ENCODE measurements around the gene PGGHG.
A peak's percentile ranks its signal among the peaks of the same experiment; 100 is the strongest.
"Not testable (repeated sequence)": the region's sequence is repeated elsewhere in the genome, so short reads cannot be mapped to it uniquely, and the experiment has no call there.

The PGGHG gene

GRCh38 chr11:313304-313786 lies 24.4 kb downstream of the PGGHG start:
- TF ChIP-seq, protein P1, sequence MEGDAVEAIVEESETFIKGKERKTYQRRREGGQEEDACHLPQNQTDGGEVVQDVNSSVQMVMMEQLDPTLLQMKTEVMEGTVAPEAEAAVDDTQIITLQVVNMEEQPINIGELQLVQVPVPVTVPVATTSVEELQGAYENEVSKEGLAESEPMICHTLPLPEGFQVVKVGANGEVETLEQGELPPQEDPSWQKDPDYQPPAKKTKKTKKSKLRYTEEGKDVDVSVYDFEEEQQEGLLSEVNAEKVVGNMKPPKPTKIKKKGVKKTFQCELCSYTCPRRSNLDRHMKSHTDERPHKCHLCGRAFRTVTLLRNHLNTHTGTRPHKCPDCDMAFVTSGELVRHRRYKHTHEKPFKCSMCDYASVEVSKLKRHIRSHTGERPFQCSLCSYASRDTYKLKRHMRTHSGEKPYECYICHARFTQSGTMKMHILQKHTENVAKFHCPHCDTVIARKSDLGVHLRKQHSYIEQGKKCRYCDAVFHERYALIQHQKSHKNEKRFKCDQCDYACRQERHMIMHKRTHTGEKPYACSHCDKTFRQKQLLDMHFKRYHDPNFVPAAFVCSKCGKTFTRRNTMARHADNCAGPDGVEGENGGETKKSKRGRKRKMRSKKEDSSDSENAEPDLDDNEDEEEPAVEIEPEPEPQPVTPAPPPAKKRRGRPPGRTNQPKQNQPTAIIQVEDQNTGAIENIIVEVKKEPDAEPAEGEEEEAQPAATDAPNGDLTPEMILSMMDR (IDR thresholded peaks at IDR 0.05; ENCODE audit: control extremely low read depth, extremely low read depth, low read depth, missing control alignments), result no peak
- ChIA-PET CTCF (interaction anchor here (1.1 to 1.8 kb wide), 2 partner anchors 18 to 62 kb away, joined by 3 to 4 read pairs; no protein-coding TSS in a partner anchor), POLR2A (interaction anchor here (0.5 kb wide), 1 partner anchor 275 kb away, joined by 3 read pairs; no protein-coding TSS in a partner anchor)
- no peak for DNase-seq (ENCODE audit: extremely low spot score)

- TF ChIP-seq, protein P1 (IDR thresholded peaks at IDR 0.05; ENCODE audit: control extremely low read depth, extremely low read depth, low read depth, missing control alignments), result no peak
- POLR2A ChIA-PET, result interaction anchor here (0.5 kb wide), 1 partner anchor 274 kb away, joined by 3 read pairs; no protein-coding TSS in a partner anchor
- DNase-seq (ENCODE audit: extremely low spot score), result peak; percentile 83
- CTCF ChIA-PET, result interaction anchor here (1.7 kb wide), 1 partner anchor 64 kb away, joined by 7 read pairs; no protein-coding TSS in a partner anchor
Measured at GRCh38 chr11:313787-314553, 25.0 kb downstream of the PGGHG start, which contains the start of gene IFITM1. IFITM1 (plus strand) TSS chr11:314040; CDS start chr11:314171, 131 bp downstream.

- POLR2A ChIA-PET; DNase-seq (ENCODE audit: extremely low spot score): not testable (repeated sequence)
- CTCF ChIA-PET, result interaction anchor here (1.7 kb wide), 1 partner anchor 64 kb away, joined by 7 read pairs; no protein-coding TSS in a partner anchor
Measured at GRCh38 chr11:314554-314875, 25.6 kb downstream of the PGGHG start.

- TF ChIP-seq, protein P1 (IDR thresholded peaks at IDR 0.05; ENCODE audit: control extremely low read depth, extremely low read depth, low read depth, missing control alignments), result no peak
- CTCF ChIA-PET, result interaction anchor here (0.7 to 3.6 kb wide), 4 partner anchors 9 to 65 kb away, joined by 3 to 33 read pairs (median 9); partner anchors contain the start of gene IFITM2
- no peak for DNase-seq (ENCODE audit: extremely low spot score)
- POLR2A ChIA-PET, result no interaction called here
Measured at GRCh38 chr11:315051-315481, 26.1 kb downstream of the PGGHG start.

DNA sequence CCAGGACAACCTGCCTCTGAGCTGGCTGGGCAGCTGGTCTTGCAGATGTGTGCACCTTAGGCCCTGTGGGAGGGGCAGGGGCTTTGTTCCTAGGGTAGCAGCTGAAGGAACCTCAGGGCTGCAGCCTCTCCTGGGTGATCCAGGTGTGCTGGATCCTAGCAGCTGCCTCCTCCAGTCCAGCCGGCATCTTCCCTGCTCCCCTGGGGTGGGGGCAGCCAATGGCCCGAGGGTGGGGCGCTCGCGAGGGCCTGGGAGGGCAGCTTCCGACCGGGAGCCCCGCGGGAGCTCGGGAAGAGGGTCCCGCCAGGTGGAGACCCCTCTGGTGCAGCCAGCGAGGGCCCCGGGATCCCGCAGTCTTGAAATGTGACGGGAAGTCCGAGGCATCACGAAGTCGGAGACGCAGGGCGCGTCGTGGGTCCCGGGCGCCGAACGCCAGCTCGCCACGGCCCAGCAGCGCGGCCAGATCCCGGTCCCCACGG lies 26.6 kb downstream of the PGGHG start:
- ChIA-PET POLR2A (no interaction called here), CTCF (interaction anchor here (0.7 to 3.6 kb wide), 6 partner anchors 9 to 65 kb away, joined by 3 to 33 read pairs (median 6); partner anchors contain the start of gene IFITM2)
- TF ChIP-seq, protein P1 (IDR thresholded peaks at IDR 0.05; ENCODE audit: control extremely low read depth, extremely low read depth, low read depth, missing control alignments), result no peak
- DNase-seq (ENCODE audit: extremely low spot score), result no peak

- ChIA-PET CTCF (interaction anchor here (0.7 to 3.6 kb wide), 8 partner anchors 10 to 109 kb away, joined by 3 to 33 read pairs (median 4); partner anchors contain the start of genes BET1L and IFITM2), POLR2A (no interaction called here)
- TF ChIP-seq, protein P1 (IDR thresholded peaks at IDR 0.05; ENCODE audit: control extremely low read depth, extremely low read depth, low read depth, missing control alignments), result no peak
- no peak for DNase-seq (ENCODE audit: extremely low spot score)
Measured at GRCh38 chr11:316031-316701, 27.2 kb downstream of the PGGHG start.

Data from GM10248 (cell line).